GM12878 (cell line): Measurements from ENCODE around the gene NEGR1. TPM values are rescaled to one million over a fixed set of nuclear protein-coding genes. Genes with fewer than 3 reads are reported as not detected.

ENCODE experiments used
- ATAC-seq: fragments of 200-7000 bp; cut with Tn5 transposase; 3 replicates; pipeline ENCODE4 v1.9.1; 2020; ENCODE audit warnings: mild to moderate bottlenecking, moderate library complexity
- BruUV-seq: library from RNA; stranded (reverse); fragments of 400-500 nt; replicated peaks from 2 replicates; lab custom pipeline; 2021; lab: Mats Ljungman, UMichigan
- CTCF ChIA-PET: fragments of 300-600 bp; sonication (Branson Sonifier 250); formaldehyde crosslinking; extraction: SDS; loops from one replicate; lab custom pipeline; 2021; ENCODE audit warnings: inconsistent platforms; lab: Yijun Ruan, JAX
- POLR2A ChIA-PET: fragments of 350-600 bp; formaldehyde crosslinking; extraction: SDS; loops from one replicate; lab custom pipeline; 2021; ENCODE audit warnings: inconsistent platforms; lab: Charles Lee
- RAD21 ChIA-PET: fragments of 300-600 bp; sonication (Branson Sonifier 250); formaldehyde crosslinking; loops from one replicate; lab custom pipeline; 2023; ENCODE audit warnings: antibody characterized with exemption; ENCODE audit not compliant: unreplicated experiment; lab: Charles Lee
- SMC1A ChIA-PET: fragments of 300-600 bp; sonication (Branson Sonifier 250); formaldehyde crosslinking; loops from one replicate; lab custom pipeline; 2023; ENCODE audit not compliant: unreplicated experiment, uncharacterized antibody; lab: Charles Lee
- DNase-seq: peaks from one replicate; pipeline ENCODE4 v3.0.0-alpha.2; 2011; ENCODE audit warnings: low read depth, low spot score
- FAIRE-seq: peaks from 3 replicates; lab custom pipeline; 2011; peaks lifted over from hg19 to GRCh38; lab: Jason Lieb, UNC
- H2AFZ ChIP-seq: 2 replicates; pipeline ENCODE4 v1.6.0; 2011; ENCODE audit warnings: low read depth, low read length, control low read depth; ENCODE audit not compliant: control insufficient read depth
- H3K27ac ChIP-seq: 2 replicates; pipeline ENCODE4 v1.5.1; 2011; ENCODE audit warnings: control low read depth; ENCODE audit not compliant: control insufficient read depth, insufficient read depth
- H3K27me3 ChIP-seq, 2 experiments: replicated peaks in 1 of 2; 2 replicates each; pipeline versions ENCODE4 v1.6.0 to v1.6.1; 2011; ENCODE audit warnings: low read length in 1 of 2; ENCODE audit not compliant: control insufficient read depth in 2 of 2, insufficient read depth in 2 of 2
- H3K36me3 ChIP-seq, 2 experiments: 2 replicates each; pipeline ENCODE4 v1.5.1; 2011; ENCODE audit warnings: low read length in 1 of 2; ENCODE audit not compliant: control insufficient read depth in 2 of 2, insufficient read depth in 2 of 2
- H3K4me1 ChIP-seq: 2 replicates; pipeline ENCODE4 v1.6.1; 2011; ENCODE audit warnings: mild to moderate bottlenecking, low read length, moderate library complexity, mixed read lengths; ENCODE audit not compliant: control insufficient read depth, insufficient read depth
- H3K4me2 ChIP-seq: 2 replicates; pipeline ENCODE4 v1.6.0; 2011; ENCODE audit warnings: control low read depth; ENCODE audit not compliant: control insufficient read depth, insufficient read depth
- H3K4me3 ChIP-seq: fragments of 200-600 bp; sonication (generic); 2 replicates; pipeline ENCODE4 v1.5.1; 2016
- H3K79me2 ChIP-seq: 2 replicates; pipeline ENCODE4 v1.6.0; 2011; ENCODE audit warnings: low read length; ENCODE audit not compliant: control insufficient read depth, insufficient read depth
- H3K9ac ChIP-seq: 2 replicates; pipeline ENCODE4 v1.8.0; 2011; ENCODE audit warnings: low read length, control low read depth, mixed read lengths; ENCODE audit not compliant: control insufficient read depth, insufficient read depth
- H3K9me3 ChIP-seq: replicated peaks from 3 replicates; pipeline ENCODE4 v1.5.1; 2011; ENCODE audit warnings: mild to moderate bottlenecking, low read length; ENCODE audit not compliant: control insufficient read depth, insufficient read depth
- H4K20me1 ChIP-seq: 2 replicates; pipeline ENCODE4 v1.6.0; 2011; ENCODE audit not compliant: control insufficient read depth, insufficient read depth
- CEBPZ ChIP-seq: fragments of 150-350 bp; IDR thresholded peaks from 2 replicates; pipeline ENCODE4 v1.6.1; 2016; ENCODE audit warnings: low read depth, low read length
- ETV6 ChIP-seq, 2 experiments: fragments of 450-650 bp in 1 of 2; IDR thresholded peaks in 1 of 2; conservative IDR thresholded peaks in 1 of 2; 2 replicates each; pipeline ENCODE4 v1.6.1; 2014; ENCODE audit warnings: antibody characterized with exemption in 1 of 2, borderline replicate concordance in 1 of 2, low read depth in 1 of 2, mild to moderate bottlenecking in 1 of 2, moderate library complexity in 1 of 2
- GABPA ChIP-seq: IDR thresholded peaks from 2 replicates; pipeline ENCODE4 v1.6.1; 2014; ENCODE audit warnings: antibody characterized with exemption, low read depth, mild to moderate bottlenecking, inconsistent platforms
- HDAC2 ChIP-seq: fragments of 200-600 bp; sonication (generic); IDR thresholded peaks from 2 replicates; pipeline ENCODE4 v1.6.1; 2017
- JUNB ChIP-seq: IDR thresholded peaks from 2 replicates; pipeline ENCODE4 v1.6.1; 2016; ENCODE audit warnings: antibody characterized with exemption, mild to moderate bottlenecking
- MEF2A ChIP-seq: IDR thresholded peaks from 2 replicates; pipeline ENCODE4 v1.6.1; 2011; ENCODE audit warnings: low read depth, mild to moderate bottlenecking, low read length, moderate library complexity; ENCODE audit not compliant: insufficient read depth
- MXI1 ChIP-seq: fragments of 150-350 bp; IDR thresholded peaks from 2 replicates; pipeline ENCODE4 v1.6.1; 2011; ENCODE audit warnings: low read depth, mild to moderate bottlenecking, inconsistent platforms, low read length, improper control_type of control experiment
- NFYA ChIP-seq: IDR thresholded peaks from 2 replicates; pipeline ENCODE4 v1.6.1; 2011; ENCODE audit warnings: low read depth, mild to moderate bottlenecking, low read length, improper control_type of control experiment, borderline replicate concordance
- NR2C2 ChIP-seq: IDR thresholded peaks from 2 replicates; pipeline ENCODE4 v1.6.1; 2011; ENCODE audit warnings: borderline replicate concordance, low read depth; ENCODE audit not compliant: control insufficient read depth, insufficient read length
- POLR2A ChIP-seq: IDR thresholded peaks from 2 replicates; pipeline ENCODE4 v1.6.1; 2011; ENCODE audit warnings: low read depth, mild to moderate bottlenecking, low read length
- SP1 ChIP-seq: IDR thresholded peaks from one replicate; pipeline ENCODE4 v1.6.1; 2011; ENCODE audit warnings: low read depth, low read length
- SREBF1 ChIP-seq: IDR thresholded peaks from 2 replicates; pipeline ENCODE4 v1.6.1; 2012; ENCODE audit warnings: mild to moderate bottlenecking, low read length
- SUPT20H ChIP-seq: IDR thresholded peaks from 2 replicates; pipeline ENCODE4 v1.6.1; 2011; ENCODE audit warnings: low read depth, mild to moderate bottlenecking, low read length, moderate library complexity, borderline replicate concordance; ENCODE audit not compliant: control insufficient read depth
- USF2 ChIP-seq: IDR thresholded peaks from 2 replicates; pipeline ENCODE4 v1.6.1; 2011; ENCODE audit warnings: low read depth, low read length, improper control_type of control experiment, borderline replicate concordance
- WRNIP1 ChIP-seq: IDR thresholded peaks from 2 replicates; pipeline ENCODE4 v1.6.1; 2011; ENCODE audit warnings: low read depth, low read length, improper control_type of control experiment, borderline replicate concordance
- YY1 ChIP-seq: IDR thresholded peaks from 2 replicates; pipeline ENCODE4 v1.6.1; 2011; ENCODE audit warnings: low read depth, mild to moderate bottlenecking, low read length
- ZNF592 ChIP-seq: fragments of 450-650 bp; IDR thresholded peaks from 2 replicates; pipeline ENCODE4 v1.6.1; 2017; ENCODE audit warnings: mild to moderate bottlenecking, moderate library complexity
- WGBS: methylation state at CpG from one replicate; pipeline ENCODE4 v1.1.6; 2016; ENCODE audit warnings: low lambda C conversion rate; ENCODE audit not compliant: insufficient replicate concordance, insufficient coverage; ENCODE audit errors: missing lambda C conversion rate; 5-methylcytosine and 5-hydroxymethylcytosine counted together
- in situ Hi-C: fragments of 300-500 bp; cut with MboI; formaldehyde crosslinking; loops from 9 replicates; pipeline ENCODE4 v1.14.3; 2018; ENCODE audit warnings: mixed read lengths
- intact Hi-C: fragments of 100-400 bp; cut with micrococcal nuclease; formaldehyde crosslinking; loops from one replicate; pipeline ENCODE4 v1.14.2; 2022; ENCODE audit not compliant: unreplicated experiment
- polyA plus RNA-seq, 11 experiments: library from polyadenylated mRNA; depleted of rRNA in 4 of 11; unstranded in 6 of 11; stranded (reverse) in 5 of 11; fragments of >200 nt; fragmentation: Nextera tagmentation in 4 of 11; fragmentation: Illumina TruSeq in 1 of 11; extraction: Ambion mirVana in 4 of 11; extraction: Trizol in 1 of 11; gene quantifications; 1 replicate in 1 of 11; 2 replicates in 10 of 11; pipeline versions ENCODE4 v1.2.1 to v1.2.3, GENCODE V29; 2011 to 2016; ENCODE audit warnings: inconsistent platforms in 2 of 11, missing spikeins in 2 of 11, low read depth in 1 of 11
- total RNA-seq, 4 experiments: library from RNA; depleted of rRNA in 3 of 4; stranded (reverse); fragments of >200 nt in 3 of 4; fragmentation: Illumina TruSeq in 1 of 4; extraction: Trizol in 1 of 4; gene quantifications; 2 replicates each; pipeline versions ENCODE4 v1.2.1 to v1.2.3, GENCODE V29; 2013 to 2021

Gene NEGR1
- total and polyA plus RNA-seq, 10 of the 15 experiments (the other 5 are each of a cell fraction or from before 2014, with no cell fraction given) = under 0.01 to 0.03 (median 0.01) TPM; not detected in 7

GRCh38 chr1:71542155-71542554, 740.2 kb downstream of the NEGR1 start:
- ChIA-PET RAD21 (no interaction called here), POLR2A (no interaction called here), SMC1A (no interaction called here), CTCF (no interaction called here)
- in situ Hi-C loops = no loop called here
- H3K27ac ChIP-seq = no peak overlapping the region
- no peaks in the 10 kb centered on the region for H4K20me1 ChIP-seq
- H3K4me3 ChIP-seq = no peak overlapping the region
- no peak for FAIRE-seq
- no peaks in the 10 kb centered on the region for H3K9me3 ChIP-seq
- no peaks in the 10 kb centered on the region for H3K79me2 ChIP-seq
- H3K27me3 ChIP-seq = no peaks in the 10 kb centered on the region
- whole genome bisulfite sequencing = 29% methylated on average over 3 of the region's 3 CpGs
- H3K4me1 ChIP-seq = no peaks in the 10 kb centered on the region
- no peaks in the 10 kb centered on the region for H3K36me3 ChIP-seq
- no peak for DNase-seq
- no peak overlapping the region for H3K4me2 ChIP-seq
- no TSS peak for BruUV-seq
- no peak for ATAC-seq
- intact Hi-C loops = no loop called here
- TF ChIP-seq ETV6 (conservative IDR thresholded peaks at IDR 0.05 in 1 of 2, IDR thresholded peaks at IDR 0.05 in 1 of 2; ENCODE audit: borderline replicate concordance in 1 of 2, low read depth in 1 of 2) = no peak
- TF ChIP-seq SUPT20H = no peak
- no peak for TF ChIP-seq NFYA
- TF ChIP-seq JUNB = no peak
- TF ChIP-seq SP1 = no peak
- TF ChIP-seq GABPA = no peak
- no peak for TF ChIP-seq NR2C2
- no peak for TF ChIP-seq POLR2A
- no peak for TF ChIP-seq CEBPZ
- TF ChIP-seq WRNIP1 = no peak
- no peak for TF ChIP-seq ZNF592
- no peak for TF ChIP-seq MEF2A
- TF ChIP-seq SREBF1 = no peak
- TF ChIP-seq USF2 = no peak
- TF ChIP-seq MXI1 = no peak
- no peak for TF ChIP-seq HDAC2
- TF ChIP-seq YY1 = no peak
- H2AFZ ChIP-seq = no peak overlapping the region
- H3K9ac ChIP-seq = no peak overlapping the region
